RWPE1 (cell line): ENCODE data around the gene SLC43A2.

Source experiments
- CTCF ChIA-PET: fragments of 350-600 bp; sonication (Branson Sonifier 250); formaldehyde crosslinking; extraction: SDS; loops from one replicate; lab custom pipeline; 2021; lab: Yijun Ruan, JAX
- POLR2A ChIA-PET: fragments of 400-600 bp; formaldehyde crosslinking; extraction: SDS; loops from one replicate; lab custom pipeline; 2020; ENCODE audit warnings: antibody characterized with exemption; ENCODE audit not compliant: low non-redundant PET; lab: Yijun Ruan, JAX
- DNase-seq: peaks from one replicate; pipeline ENCODE4 v3.0.0; 2012; ENCODE audit warnings: low spot score
- H3K27ac ChIP-seq: fragments of 450-650 bp; 2 replicates; pipeline ENCODE4 v1.5.1; 2017
- CTCF ChIP-seq: fragments of 450-650 bp; conservative IDR thresholded peaks from 2 replicates; pipeline ENCODE4 v1.5.1; 2017; ENCODE audit warnings: low read depth, mild to moderate bottlenecking

Gene SLC43A2

GRCh38 chr17:1522626-1523025 is 106.0 kb downstream of the SLC43A2 start:
- no peak for TF ChIP-seq CTCF
- H3K27ac ChIP-seq = peak overlapping the region; percentile 3; the same call in 1 of the 2 replicates
- CTCF ChIA-PET = interaction anchor here (0.6 kb wide), 1 partner anchor 52 kb away, joined by 3 read pairs; no protein-coding TSS in a partner anchor
- POLR2A ChIA-PET = no interaction called here
- DNase-seq = no peak

GRCh38 chr17:1521086-1521640 is 107.5 kb downstream of the SLC43A2 start:
- peak overlapping the region; percentile 60 for H3K27ac ChIP-seq
- no peak for DNase-seq
- POLR2A ChIA-PET = no interaction called here
- TF ChIP-seq CTCF = no peak
- CTCF ChIA-PET = interaction anchor here (0.7 kb wide), 1 partner anchor 47 kb away, joined by 3 read pairs; no protein-coding TSS in a partner anchor

DNA sequence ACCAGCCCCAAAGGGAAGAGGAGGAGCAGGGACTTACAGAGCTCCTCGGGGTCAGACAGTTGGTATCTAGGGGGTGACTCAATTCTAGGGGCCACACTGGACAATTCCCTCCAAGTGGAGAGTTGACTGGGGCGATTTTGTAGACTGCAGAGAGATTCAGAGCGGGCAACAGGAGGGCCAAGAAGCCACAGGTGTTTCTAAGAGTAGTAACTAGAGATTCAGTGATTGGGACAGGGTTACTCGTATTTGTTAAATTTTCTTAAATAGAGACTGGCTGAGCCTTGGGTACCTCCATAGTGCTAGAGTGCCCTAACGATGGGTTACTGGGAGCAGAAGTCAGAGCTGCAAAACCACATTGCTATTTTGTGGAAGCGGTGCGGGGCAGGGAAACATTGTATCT is 109.0 kb downstream of the SLC43A2 start:
- peak overlapping the region; percentile 24 for H3K27ac ChIP-seq
- no peak for DNase-seq
- POLR2A ChIA-PET = no interaction called here
- TF ChIP-seq CTCF = no peak
- CTCF ChIA-PET = no interaction called here
